Measurements from ENCODE around the gene NELFB.

DNA sequence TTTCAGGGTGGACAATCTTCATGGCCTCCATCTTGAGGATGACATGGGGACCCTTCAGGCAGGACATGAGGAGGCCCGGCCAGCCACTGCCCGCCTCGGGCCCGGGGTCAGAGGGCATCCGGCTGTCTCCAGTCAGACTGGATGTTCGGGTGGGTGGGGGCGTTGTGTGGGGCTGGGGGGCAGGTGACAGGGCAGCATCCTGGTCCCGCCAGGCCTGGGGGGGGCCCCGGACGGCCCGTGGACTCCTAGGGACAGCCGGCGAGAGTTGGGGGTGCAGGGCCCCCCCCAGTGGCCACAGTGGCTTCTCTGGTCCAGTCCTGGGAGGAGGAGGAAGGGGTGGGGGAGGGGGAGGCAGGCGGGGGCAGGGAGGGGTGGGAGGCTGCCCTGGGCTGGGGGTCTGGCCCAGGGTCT, 34.0 kb upstream of the NELFB start:
- TF ChIP-seq, protein P1, sequence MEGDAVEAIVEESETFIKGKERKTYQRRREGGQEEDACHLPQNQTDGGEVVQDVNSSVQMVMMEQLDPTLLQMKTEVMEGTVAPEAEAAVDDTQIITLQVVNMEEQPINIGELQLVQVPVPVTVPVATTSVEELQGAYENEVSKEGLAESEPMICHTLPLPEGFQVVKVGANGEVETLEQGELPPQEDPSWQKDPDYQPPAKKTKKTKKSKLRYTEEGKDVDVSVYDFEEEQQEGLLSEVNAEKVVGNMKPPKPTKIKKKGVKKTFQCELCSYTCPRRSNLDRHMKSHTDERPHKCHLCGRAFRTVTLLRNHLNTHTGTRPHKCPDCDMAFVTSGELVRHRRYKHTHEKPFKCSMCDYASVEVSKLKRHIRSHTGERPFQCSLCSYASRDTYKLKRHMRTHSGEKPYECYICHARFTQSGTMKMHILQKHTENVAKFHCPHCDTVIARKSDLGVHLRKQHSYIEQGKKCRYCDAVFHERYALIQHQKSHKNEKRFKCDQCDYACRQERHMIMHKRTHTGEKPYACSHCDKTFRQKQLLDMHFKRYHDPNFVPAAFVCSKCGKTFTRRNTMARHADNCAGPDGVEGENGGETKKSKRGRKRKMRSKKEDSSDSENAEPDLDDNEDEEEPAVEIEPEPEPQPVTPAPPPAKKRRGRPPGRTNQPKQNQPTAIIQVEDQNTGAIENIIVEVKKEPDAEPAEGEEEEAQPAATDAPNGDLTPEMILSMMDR (optimal IDR thresholded peaks at IDR 0.05 in 1 of 3, IDR thresholded peaks at IDR 0.05 in 1 of 3, conservative IDR thresholded peaks at IDR 0.05 in 1 of 3; ENCODE audit: extremely low read depth in 1 of 3, insufficient read depth in 2 of 3, low read length in 3 of 3) = no peak
- TF ChIP-seq EZH2 (IDR thresholded peaks at IDR 0.05; ENCODE audit: low read length) = no peak
